Common myeloid progenitor, CD34-positive (primary cell): ENCODE results near the gene CCZ1B.
"Not testable (repeated sequence)": the region's sequence is repeated elsewhere in the genome, so short reads cannot be mapped to it uniquely, and the experiment has no call there.

ENCODE experiments used
- CTCF ChIA-PET: fragments of 350-600 bp; sonication (Branson Sonifier 250); formaldehyde crosslinking; loops from one replicate; lab custom pipeline; 2021; ENCODE audit warnings: antibody characterized with exemption; lab: Charles Lee
- POLR2A ChIA-PET: fragments of 350-600 bp; sonication (Branson Sonifier 250); formaldehyde crosslinking; loops from one replicate; lab custom pipeline; 2021; ENCODE audit warnings: antibody characterized with exemption; lab: Charles Lee
- DNase-seq, 3 donors: peaks; one replicate each; pipeline versions ENCODE4 v3.0.0 to v3.0.0-alpha.2; 2013
- H3K27ac ChIP-seq, 2 experiments: 1 replicate in 1 of 2; 2 replicates in 1 of 2; pipeline ENCODE4 v1.7.0; 2013; ENCODE audit warnings: inconsistent platforms in 2 of 2, low read length in 2 of 2, mild to moderate bottlenecking in 2 of 2, low read depth in 1 of 2, moderate library complexity in 1 of 2; ENCODE audit not compliant: severe bottlenecking in 2 of 2, insufficient read depth in 1 of 2, poor library complexity in 1 of 2
- H3K27me3 ChIP-seq, 5 experiments: replicated peaks in 2 of 5; 1 replicate in 3 of 5; 2 replicates in 2 of 5; pipeline versions ENCODE4 v1.6.1 to v1.7.0; 2013; ENCODE audit warnings: low read length in 4 of 5, mild to moderate bottlenecking in 2 of 5, moderate library complexity in 2 of 5, inconsistent platforms in 1 of 5; ENCODE audit not compliant: insufficient read depth in 5 of 5, control insufficient read depth in 4 of 5
- H3K36me3 ChIP-seq, 4 experiments: 1 replicate in 2 of 4; 2 replicates in 2 of 4; pipeline versions ENCODE4 v1.6.1 to v1.7.0; 2013; ENCODE audit warnings: low read length in 3 of 4, control low read depth in 1 of 4, mild to moderate bottlenecking in 1 of 4; ENCODE audit not compliant: control insufficient read depth in 4 of 4, insufficient read depth in 4 of 4
- H3K4me1 ChIP-seq, 4 experiments: 1 replicate in 3 of 4; 2 replicates in 1 of 4; pipeline versions ENCODE4 v1.6.1 to v1.7.1; 2013; ENCODE audit warnings: low read length in 3 of 4, mild to moderate bottlenecking in 3 of 4, control low read depth in 1 of 4, inconsistent platforms in 1 of 4, moderate library complexity in 1 of 4; ENCODE audit not compliant: control insufficient read depth in 4 of 4, insufficient read depth in 4 of 4; ENCODE audit errors: control extremely low read depth in 1 of 4
- H3K4me3 ChIP-seq, 7 experiments: 1 replicate in 4 of 7; 2 replicates in 3 of 7; pipeline versions ENCODE4 v1.5.1 to v1.7.0; 2013; ENCODE audit warnings: mild to moderate bottlenecking in 7 of 7, low read length in 6 of 7, moderate library complexity in 6 of 7, inconsistent platforms in 2 of 7, low read depth in 2 of 7, control low read depth in 1 of 7; ENCODE audit not compliant: insufficient read depth in 4 of 7, control insufficient read depth in 1 of 7; ENCODE audit errors: extremely low read depth in 1 of 7
- H3K9me3 ChIP-seq, 5 experiments: 1 replicate in 4 of 5; 2 replicates in 1 of 5; pipeline versions ENCODE4 v1.6.1 to v1.7.1; 2013; ENCODE audit warnings: low read length in 4 of 5, mild to moderate bottlenecking in 2 of 5, inconsistent platforms in 1 of 5, low read depth in 1 of 5, moderate library complexity in 1 of 5; ENCODE audit not compliant: control insufficient read depth in 4 of 5, insufficient read depth in 2 of 5; ENCODE audit errors: control extremely low read depth in 1 of 5
- WGBS: methylation state at CpG from one replicate; pipeline ENCODE4 v1.1.5; 2013; ENCODE audit not compliant: insufficient coverage; 5-methylcytosine and 5-hydroxymethylcytosine counted together

The CCZ1B gene

DNA sequence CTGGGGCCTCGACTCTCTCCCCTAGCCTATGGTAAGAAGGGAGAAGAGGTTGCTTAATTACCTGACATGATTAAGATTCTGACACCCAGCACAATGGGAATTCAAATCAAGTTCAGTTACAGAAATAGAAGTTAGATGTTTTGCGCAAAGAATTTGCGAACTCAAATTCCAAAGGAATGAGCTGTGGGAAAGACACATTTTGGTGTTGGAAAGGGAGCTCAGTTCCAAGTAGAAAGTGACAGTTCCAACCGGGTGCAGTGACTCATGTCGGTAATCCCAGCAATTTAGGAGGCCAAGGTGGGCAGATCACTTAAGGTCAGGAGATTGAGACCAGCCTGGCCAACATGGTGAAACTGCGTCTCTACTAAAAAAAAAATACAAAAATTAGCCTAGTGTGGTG is 4.0 kb upstream of the CCZ1B start:
- WGBS, result 92% methylated on average over 5 of the region's 6 CpGs
- POLR2A ChIA-PET, result not testable (repeated sequence)

DNA sequence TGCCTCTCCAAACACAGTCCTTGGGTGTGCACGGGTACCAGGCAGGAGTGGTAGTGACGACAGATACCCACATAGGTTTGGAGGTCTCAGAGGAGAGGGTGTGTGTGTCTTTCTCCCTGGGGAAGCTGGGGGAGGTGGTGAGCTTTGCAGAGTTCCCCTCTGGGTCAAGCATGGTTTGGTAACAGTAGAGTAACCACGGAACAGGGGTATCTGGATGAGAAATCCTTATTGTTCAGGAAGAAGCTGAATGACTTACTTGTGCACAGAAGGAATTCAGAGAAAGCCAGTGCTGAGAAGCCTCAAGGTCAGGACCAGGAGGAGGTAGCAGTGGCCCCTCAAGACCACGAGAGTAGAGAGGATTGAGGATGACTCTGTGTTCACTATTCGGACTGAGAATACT is 3.5 kb upstream of the CCZ1B start:
- H3K27ac ChIP-seq, H3K4me1 ChIP-seq, POLR2A ChIA-PET, CTCF ChIA-PET, H3K9me3 ChIP-seq, DNase-seq, H3K4me3 ChIP-seq, H3K36me3 ChIP-seq: not testable (repeated sequence)
- H3K27me3 ChIP-seq, result peaks cover 0 to 25% (median 8%) of the 10 kb centered on the region in 5 experiments
- WGBS, result 71% methylated on average over 1 of the region's 5 CpGs

More for the DNA sequence above, 4.0 kb upstream of the CCZ1B start:
- H3K4me3 ChIP-seq, DNase-seq, H3K27ac ChIP-seq, H3K9me3 ChIP-seq, H3K36me3 ChIP-seq, H3K4me1 ChIP-seq, CTCF ChIA-PET: not testable (repeated sequence)
- H3K27me3 ChIP-seq, result peaks cover 0 to 25% (median 8%) of the 10 kb centered on the region in 5 experiments

DNA sequence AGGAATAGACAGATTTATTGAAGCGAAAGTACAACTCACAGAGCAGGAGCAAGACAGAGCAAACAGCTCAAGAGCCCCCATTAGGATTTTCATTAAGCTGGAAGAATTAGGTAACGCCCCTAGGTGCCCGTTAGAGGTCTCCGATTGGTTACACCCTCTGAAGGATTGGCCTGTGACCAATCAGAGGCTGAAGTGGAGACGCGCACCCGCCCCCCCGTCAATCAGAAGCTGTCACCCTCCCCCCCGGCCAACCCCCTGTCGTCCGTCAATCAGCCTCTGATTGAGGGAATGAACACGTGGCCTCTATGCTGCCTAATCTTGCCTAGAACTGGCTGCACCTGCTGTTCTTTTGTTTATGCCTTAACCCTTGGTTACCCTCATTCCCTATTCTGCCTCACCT is 1.1 kb upstream of the CCZ1B start:
- H3K9me3 ChIP-seq, H3K27ac ChIP-seq, H3K36me3 ChIP-seq, DNase-seq, H3K4me3 ChIP-seq, H3K4me1 ChIP-seq, CTCF ChIA-PET, POLR2A ChIA-PET: not testable (repeated sequence)
- peaks cover 0 to 25% (median 8%) of the 10 kb centered on the region in 5 experiments for H3K27me3 ChIP-seq
- WGBS, result 100% methylated on average over 1 of the region's 12 CpGs

DNA sequence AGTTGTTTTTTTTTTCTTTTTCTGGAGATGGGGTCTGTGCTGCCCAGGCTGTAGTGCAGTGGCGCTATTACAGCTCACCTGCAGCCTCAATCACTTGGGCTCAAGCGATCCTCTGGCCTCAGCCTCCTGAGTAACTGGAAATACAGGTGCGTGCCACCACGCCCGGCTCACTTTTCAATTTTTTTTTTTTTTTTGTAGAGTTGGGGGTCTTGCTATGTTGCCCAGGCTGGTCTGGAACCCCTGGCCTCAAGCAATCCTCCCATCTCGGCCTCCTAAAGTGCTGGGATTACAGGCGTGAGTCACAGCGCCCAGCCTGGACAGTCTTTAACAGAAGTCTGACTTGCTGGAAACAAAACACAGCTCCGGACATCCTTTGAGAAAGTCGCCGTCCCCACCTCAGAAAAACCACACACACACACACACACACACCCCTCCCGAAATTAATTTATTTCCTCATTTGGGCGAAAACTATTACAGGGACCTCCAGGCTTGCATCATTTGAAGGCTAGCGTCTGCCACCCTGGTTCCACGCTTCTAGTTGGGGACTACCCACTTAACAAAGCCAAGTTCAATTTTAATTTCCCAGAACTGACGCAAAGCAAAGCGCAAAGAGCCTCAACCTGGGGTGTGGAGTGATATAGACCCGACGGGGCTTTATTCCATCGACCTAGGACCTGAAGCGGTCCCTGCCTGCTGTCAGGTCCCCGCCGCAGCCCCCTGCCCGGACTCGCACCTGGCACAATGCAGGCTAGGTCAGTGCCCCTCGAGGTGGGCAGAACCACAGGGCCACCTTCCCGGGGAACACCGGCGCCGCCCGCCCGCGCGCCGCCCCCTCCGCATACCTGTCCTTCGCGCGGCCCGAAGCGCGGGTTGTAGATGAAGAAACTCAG is 594 bp downstream of the CCZ1B start:
- H3K9me3 ChIP-seq, CTCF ChIA-PET, H3K4me1 ChIP-seq, H3K27ac ChIP-seq, POLR2A ChIA-PET, DNase-seq, H3K36me3 ChIP-seq: not testable (repeated sequence)
- H3K27me3 ChIP-seq, result peaks cover 0 to 12% (median 0%) of the 10 kb centered on the region in 5 experiments
- peak overlapping the region in 4 of 7 experiments; percentile 19 to 60 (median 56) for H3K4me3 ChIP-seq
- no CpG with 5 or more reads among the region's 42 CpGs for WGBS

DNA sequence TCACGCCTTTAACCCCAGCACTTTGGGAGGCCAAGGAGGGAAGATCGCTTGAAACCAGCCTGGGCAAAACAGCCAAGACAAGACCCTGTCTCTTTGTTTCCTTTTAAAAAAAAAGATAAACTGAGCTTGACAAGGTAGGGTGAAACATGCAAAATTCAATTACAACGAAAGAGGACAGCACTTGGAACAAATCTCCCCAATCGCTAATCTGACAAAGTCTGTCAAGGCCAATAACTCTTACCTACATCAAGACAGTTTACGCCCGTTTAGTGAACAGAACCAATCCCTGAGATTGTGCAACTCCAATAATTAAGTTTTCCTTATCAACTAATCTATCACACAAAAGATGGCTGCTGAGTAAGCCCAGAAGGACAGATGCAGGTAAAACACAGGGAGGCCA is 4.5 kb downstream of the CCZ1B start:
- H3K4me1 ChIP-seq, H3K27ac ChIP-seq, H3K27me3 ChIP-seq, H3K4me3 ChIP-seq, DNase-seq, POLR2A ChIA-PET, H3K9me3 ChIP-seq, CTCF ChIA-PET: not testable (repeated sequence)
- 92% methylated on average over 2 of the region's 6 CpGs for WGBS
- peaks cover 0 to 17% (median 0%) of the 10 kb centered on the region in 4 experiments for H3K36me3 ChIP-seq

DNA sequence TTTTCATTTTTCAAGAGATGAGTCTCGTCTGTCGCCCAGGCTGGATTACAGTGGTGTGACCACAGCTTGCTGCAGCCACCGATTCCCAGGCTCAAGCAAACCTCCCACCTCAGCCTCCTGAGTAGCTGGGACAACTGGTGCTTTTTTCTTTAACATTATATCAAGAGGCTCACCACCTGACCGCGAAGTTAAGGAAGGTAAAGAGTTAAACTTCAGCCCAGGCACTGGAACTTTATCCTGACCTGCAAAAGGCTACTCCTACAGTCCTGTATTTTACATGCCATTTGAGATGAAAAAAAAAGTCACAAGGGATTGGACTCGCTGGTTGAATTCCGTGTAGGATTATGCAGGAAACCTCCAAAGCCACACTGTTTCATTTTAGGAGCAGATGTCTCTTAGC is 10.6 kb downstream of the CCZ1B start:
- DNase-seq, H3K9me3 ChIP-seq, H3K4me1 ChIP-seq, H3K4me3 ChIP-seq, CTCF ChIA-PET, POLR2A ChIA-PET, H3K27me3 ChIP-seq, H3K27ac ChIP-seq: not testable (repeated sequence)
- WGBS, result 100% methylated on average over 3 of the region's 7 CpGs
- peaks cover 0 to 29% (median 4%) of the 10 kb centered on the region in 4 experiments for H3K36me3 ChIP-seq

DNA sequence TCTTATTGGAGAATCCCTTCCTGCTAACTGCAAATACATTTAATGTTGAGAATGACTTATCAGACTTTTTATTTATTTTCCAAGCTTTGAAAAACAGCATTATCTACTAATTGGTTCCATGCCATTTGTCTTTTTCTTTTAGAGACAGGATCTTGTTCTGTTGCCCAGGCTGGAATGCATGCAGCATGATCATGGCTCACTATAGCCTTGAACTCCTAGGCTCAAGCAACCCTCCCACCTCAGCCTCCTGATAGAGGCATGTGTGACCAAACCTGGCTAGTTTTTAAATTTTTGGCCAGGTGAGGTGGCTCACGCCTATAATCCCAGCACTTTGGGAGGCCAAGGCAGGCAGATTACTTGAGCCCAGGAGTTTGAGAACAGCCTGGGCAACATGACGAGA is 13.1 kb downstream of the CCZ1B start:
- CTCF ChIA-PET, POLR2A ChIA-PET, H3K4me3 ChIP-seq, H3K27me3 ChIP-seq, DNase-seq, H3K27ac ChIP-seq, H3K4me1 ChIP-seq, H3K9me3 ChIP-seq: not testable (repeated sequence)
- 100% methylated on average over 1 of the region's 2 CpGs for WGBS
- peaks cover 0 to 23% (median 4%) of the 10 kb centered on the region in 4 experiments for H3K36me3 ChIP-seq
